NCI-H1092 (cell line): ENCODE data around the gene CARS2.
"Not testable (repeated sequence)": the region's sequence is repeated elsewhere in the genome, so short reads cannot be mapped to it uniquely, and the experiment has no call there.

Experiments
- DNase-seq: peaks from one replicate; lab custom pipeline; 2025; lab: John Stamatoyannopoulos, UW

CARS2 gene

GRCh38 chr13:110705826-110706569, at the start of gene CARS2:
Gene CARS2, minus strand, starts transcription at chr13:110706116. Its CDS starts 23 bp downstream, at chr13:110706093.
- DNase-seq = peak; percentile 97

GRCh38 chr13:110748271-110748670, 42.4 kb upstream of the CARS2 start:
- no peak for DNase-seq

DNA sequence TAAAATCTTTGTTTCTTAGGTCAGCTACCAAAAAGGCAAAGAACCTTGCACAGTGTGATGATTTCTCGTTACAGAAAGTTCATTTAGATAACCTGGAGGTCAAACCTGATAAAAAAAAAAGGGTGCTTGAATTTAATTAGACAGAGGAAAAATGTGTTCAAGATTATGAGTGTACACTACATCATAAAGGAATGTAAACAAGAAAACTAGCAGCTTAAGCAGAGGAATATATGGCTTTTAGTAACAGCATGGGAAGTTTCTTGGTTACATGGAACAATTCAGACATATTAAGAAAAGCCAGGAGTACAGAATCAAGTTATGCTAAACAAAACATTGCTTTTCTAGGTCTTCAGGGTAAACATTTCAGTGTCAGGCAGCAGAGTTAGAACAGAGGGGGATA, 40.5 kb upstream of the CARS2 start:
- no peak for DNase-seq

GRCh38 chr13:110743687-110744086, 37.8 kb upstream of the CARS2 start:
- DNase-seq = no peak

DNA sequence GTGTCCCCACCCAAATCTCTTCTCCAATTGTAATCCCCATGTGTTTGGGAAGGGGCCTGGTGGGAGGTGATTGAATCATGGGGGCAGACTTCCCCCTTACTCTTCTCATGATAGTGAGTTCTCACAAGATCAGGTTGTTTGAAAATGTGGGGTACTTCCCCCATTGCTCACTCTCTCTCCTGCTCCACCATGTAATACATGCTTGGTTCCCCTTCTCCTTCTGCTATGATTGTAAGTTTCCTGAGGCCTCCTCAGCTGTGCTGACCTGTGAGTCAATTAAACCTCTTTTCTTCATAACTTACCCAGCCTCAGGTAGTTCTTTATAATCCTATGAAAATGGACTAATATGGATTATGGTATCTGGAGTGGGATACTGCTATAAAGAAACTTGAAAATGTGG, 31.6 kb upstream of the CARS2 start:
- DNase-seq = no peak

- DNase-seq = no peak
Observed at GRCh38 chr13:110734561-110734960, 28.6 kb upstream of the CARS2 start.

DNA sequence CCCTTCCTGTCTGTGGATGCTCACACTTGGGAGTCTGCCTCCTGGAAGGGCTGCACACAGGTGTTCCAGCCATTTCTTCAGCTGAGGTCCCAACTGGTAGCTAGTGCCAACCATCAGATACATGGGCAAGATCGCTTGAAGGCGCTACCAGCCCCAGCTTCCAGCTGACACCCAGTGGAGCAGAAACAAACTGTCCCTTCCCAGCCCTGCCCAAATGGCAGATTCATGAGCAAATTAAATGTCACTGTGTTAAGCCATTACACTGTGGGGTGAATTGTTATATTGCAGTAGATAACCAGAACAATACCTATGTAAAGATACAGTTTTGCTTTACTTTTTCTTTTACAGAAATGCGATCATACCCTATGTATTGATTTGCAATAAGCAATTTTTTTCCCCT, 25.2 kb upstream of the CARS2 start:
- no peak for DNase-seq

DNA sequence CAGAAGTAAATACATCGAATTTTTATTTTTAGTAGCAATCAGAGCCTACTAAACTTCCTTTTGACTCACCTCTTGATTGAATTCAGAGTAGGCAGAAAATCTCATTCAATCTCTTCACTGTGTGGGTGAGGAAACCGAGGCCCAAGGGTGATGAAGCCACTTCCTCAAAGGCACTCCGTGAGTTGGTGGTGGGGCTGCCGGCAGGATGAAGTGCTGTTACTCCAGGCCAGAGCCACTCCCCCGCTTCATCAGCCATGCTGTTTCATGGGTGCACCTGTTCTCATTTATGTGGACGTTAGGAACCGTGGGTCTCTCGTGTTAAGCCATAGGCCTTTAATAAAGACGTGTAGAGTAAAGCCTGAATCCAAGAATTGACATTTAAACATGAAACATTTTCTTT, 20.8 kb upstream of the CARS2 start:
- no peak for DNase-seq

- not testable (repeated sequence) for DNase-seq
Observed at GRCh38 chr13:110726153-110726552, 20.2 kb upstream of the CARS2 start.

GRCh38 chr13:110723598-110723997, 17.7 kb upstream of the CARS2 start:
- no peak for DNase-seq

- no peak for DNase-seq
Observed at GRCh38 chr13:110722971-110723370, 17.1 kb upstream of the CARS2 start.

- DNase-seq = no peak
Observed at GRCh38 chr13:110719036-110719710, 13.3 kb upstream of the CARS2 start.

DNA sequence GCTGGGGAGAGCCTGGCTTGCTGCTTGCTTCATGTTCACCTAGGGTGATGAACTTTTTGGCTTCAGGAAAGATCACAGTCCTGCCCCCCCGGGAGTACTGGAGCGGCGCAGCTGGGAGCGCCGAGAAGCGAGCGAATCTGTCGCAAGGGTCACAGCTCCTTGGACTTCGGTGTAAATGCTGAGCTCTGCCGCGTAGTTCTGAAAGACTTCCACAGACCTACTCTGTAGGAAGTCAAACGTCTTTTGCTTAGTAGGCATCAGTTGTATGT, 10.3 kb upstream of the CARS2 start:
- no peak for DNase-seq

DNA sequence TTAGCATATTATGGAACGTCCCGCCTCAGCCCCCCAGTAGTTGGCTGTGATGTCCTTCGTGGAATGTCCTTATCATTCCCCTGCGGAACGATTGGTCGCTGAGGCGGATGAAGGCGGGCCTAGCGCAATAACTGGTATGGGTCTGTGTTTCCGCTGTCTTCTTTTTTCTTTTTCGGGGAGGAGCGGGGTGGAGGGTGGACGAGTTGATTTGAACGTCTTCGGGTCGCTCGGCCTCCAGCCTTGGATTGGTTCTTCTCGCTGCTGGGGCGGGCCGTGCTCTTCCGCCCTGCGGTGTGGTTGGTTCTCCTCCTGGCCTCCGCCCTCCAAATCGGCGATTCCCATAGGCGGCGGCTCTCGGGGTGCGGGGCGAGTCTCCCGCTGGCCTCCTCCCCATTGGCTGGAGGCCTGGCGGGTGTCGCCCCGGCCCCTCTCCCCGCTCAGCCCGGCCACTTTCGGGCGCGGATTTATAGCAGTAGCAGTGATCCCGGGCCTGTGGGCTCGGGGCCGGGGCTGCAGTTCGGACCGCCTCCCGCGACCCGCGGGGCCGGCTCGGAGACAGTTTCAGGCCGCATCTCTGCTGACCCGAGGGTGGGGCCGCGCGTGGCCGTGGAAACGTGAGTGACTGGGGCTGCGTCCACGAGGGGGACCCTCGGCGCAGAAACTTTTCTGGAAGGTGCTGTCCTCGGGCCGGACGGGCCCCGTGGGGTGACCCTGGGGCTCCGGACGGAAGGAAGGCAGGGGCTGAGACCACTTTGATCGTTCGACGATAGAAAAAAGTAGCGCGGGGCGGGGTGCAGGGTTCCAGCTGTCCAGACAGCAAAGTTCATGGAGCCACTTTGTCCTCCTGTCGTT, 9.7 kb upstream of the CARS2 start:
- peak; percentile 100 for DNase-seq

DNA sequence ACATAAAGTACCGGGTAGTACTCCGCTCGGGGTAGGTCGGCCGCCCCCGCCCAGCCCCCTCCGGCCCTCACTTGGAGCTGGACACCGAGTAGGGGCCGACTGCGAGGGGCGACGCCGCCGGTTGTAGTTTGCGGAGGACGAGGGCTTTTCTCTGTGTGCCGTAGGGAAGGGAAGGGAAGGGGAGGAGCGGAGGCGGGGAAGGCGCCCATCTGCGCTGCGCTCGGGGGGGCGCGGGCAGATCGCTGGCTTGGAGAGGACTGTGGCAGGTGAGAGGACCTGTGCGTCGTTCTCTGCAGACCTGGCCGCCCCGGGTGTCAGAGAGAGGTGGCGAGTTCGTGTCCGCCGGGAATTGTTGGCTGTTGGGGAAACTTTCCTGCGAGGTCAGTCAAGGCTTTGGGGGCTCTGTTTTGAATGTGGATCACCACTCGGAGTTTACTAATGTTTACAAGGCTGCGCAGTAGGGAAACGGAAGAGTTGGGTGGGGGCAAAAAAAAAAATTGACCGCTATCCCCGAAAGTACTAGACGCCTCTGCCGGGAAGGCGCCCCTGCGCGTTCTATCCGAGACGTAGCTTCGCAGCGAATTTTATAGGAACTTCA, 9.0 kb upstream of the CARS2 start:
- peak; percentile 73 for DNase-seq

DNA sequence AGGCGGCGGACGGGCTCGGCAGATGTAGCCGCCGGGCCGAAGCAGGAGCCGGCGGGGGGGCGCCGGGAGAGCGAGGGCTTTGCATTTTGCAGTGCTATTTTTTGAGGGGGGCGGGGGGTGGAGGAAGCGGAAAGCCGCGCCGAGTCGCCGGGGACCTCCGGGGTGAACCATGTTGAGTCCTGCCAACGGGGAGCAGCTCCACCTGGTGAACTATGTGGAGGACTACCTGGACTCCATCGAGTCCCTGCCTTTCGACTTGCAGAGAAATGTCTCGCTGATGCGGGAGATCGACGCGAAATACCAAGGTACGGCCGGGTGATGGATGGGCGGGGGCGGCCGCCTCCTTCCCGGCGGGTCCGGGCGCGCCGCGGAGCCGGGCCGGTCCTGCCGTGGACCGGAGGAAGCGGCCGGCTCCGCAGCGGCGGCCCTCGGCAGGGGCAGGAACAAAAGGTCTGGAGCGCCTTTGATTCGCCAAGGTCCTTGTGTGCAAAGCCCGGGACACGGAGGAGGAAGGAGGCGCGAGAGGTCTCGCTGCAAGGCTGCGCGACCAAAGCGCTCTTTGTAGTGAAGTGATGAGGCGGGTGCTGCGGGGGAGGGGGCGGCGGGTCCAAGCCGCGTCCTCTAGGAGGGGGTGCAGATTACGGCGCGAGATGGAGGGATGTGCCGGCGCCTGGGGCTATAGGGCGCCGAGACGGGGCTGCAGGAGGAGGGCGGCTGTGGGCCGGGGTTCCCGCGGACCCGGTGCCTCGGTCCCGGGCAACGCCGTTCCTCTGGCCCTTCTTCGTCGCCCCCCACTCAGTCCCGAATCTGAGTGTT, 8.3 kb upstream of the CARS2 start:
- DNase-seq = peak; percentile 50

- DNase-seq = no peak
Observed at GRCh38 chr13:110713642-110713952, 7.7 kb upstream of the CARS2 start, which contains the start of gene ING1. Gene ING1, plus strand, starts transcription at chr13:110713700. Its CDS starts 450 bp downstream, at chr13:110714150.

DNA sequence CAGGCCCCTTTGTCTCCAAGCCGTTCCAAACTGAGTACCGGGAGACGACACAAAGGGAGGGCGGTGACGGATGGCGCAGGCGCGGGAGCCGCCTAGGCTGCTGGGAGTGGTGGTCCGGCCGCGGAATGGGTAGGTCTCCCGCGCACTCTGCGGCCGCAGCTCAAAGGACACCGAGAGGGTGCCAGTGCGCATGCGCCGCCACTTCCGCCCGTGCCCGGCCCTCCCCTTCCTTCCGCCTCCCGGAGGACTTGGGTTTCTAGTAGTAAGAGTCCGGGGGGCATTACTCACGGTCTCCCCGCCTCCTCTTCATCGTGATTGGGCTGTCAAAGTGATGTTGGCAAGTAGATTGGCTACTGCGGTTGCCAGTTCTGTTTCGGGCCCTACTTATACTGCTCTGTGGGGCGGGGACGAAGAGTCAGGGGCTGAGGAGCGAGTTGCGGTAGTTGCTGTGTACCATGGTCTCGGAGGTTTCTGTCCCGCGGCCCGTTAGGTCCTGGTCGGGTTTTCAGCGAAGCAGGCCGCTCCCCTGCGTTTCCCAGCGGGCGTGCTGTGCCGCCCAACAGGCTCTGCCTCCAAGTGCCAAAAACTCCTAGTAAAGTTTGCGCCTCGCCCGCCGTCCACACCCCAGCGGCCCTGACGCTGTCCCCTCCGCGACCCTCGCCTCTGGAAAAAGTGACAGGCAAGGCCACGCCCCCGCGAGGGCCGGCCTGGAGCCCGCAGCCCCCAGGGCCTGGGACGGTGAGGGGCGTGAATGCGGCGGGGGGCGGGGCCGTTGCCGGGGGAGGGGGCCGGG, 7.1 kb upstream of the CARS2 start:
- DNase-seq = peak; percentile 100

GRCh38 chr13:110712081-110712848, 6.3 kb upstream of the CARS2 start:
- DNase-seq = peak; percentile 96
